Prostate gland (tissue), 2 donors: ENCODE data around the gene ANKMY1.

Experiments used
- POLR2A ChIP-seq: fragments of 450-650 bp; IDR thresholded peaks from one replicate; pipeline ENCODE4 v1.6.1; 2016; ENCODE audit warnings: antibody characterized with exemption, mild to moderate bottlenecking
- TF ChIP-seq, protein P1 (sequence below), 4 experiments: fragments of 200-600 bp in 2 of 4; fragments of 450-650 bp in 2 of 4; sonication (generic) in 2 of 4; IDR thresholded peaks; 1 replicate in 3 of 4; 2 replicates in 1 of 4; pipeline ENCODE4 v1.5.1; 2016 to 2019; ENCODE audit warnings: antibody characterized with exemption in 4 of 4, mild to moderate bottlenecking in 2 of 4, moderate library complexity in 2 of 4

DNA sequence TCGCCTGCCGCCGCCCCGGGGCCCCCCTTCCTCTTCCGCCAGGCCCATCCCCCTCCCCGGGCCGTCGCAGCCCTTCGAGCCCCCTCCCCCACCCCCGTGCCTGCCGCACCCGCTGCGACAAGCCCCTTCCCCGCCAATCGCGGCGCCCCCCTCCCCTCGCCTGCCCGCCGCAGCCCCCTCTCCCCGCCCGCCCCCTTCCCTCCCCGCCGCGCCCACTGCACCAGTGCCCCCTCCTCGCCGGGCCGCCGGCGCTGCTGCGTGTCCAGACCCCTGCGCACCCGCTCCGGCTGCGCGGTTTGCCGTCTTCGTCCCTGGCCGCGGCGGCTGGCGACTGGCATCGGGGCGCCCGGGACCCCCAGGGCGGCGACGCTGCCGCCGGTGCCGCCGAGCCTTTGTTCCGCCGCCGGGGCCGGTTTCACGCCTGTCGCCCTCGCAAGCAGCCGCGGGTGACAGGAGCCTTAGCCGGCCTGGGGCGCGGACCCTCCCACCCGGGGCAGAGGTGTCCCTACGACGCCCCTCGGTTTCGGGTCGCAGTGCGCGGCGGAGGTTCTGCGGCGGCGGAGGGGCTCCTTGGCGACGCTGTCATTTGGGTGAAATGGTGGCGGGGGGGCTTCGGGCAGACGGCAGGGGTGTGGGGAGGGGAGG lies 104.2 kb downstream of the ANKMY1 start:
- TF ChIP-seq, protein P1, sequence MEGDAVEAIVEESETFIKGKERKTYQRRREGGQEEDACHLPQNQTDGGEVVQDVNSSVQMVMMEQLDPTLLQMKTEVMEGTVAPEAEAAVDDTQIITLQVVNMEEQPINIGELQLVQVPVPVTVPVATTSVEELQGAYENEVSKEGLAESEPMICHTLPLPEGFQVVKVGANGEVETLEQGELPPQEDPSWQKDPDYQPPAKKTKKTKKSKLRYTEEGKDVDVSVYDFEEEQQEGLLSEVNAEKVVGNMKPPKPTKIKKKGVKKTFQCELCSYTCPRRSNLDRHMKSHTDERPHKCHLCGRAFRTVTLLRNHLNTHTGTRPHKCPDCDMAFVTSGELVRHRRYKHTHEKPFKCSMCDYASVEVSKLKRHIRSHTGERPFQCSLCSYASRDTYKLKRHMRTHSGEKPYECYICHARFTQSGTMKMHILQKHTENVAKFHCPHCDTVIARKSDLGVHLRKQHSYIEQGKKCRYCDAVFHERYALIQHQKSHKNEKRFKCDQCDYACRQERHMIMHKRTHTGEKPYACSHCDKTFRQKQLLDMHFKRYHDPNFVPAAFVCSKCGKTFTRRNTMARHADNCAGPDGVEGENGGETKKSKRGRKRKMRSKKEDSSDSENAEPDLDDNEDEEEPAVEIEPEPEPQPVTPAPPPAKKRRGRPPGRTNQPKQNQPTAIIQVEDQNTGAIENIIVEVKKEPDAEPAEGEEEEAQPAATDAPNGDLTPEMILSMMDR (IDR thresholded peaks at IDR 0.05), result no peak
- TF ChIP-seq POLR2A, result no peak
